IMR-90 (cell line): ENCODE measurements around the gene TAF1B. TPM values are rescaled to one million over a fixed set of nuclear protein-coding genes. Genes with fewer than 3 reads are reported as not detected.

ENCODE experiments used
- ATAC-seq: fragments of 200-7000 bp; cut with Tn5 transposase; 2 replicates; pipeline ENCODE4 v1.9.1; 2020; ENCODE audit warnings: low read depth, mild to moderate bottlenecking, moderate library complexity
- BruUV-seq: library from RNA; stranded (reverse); fragments of 400-500 nt; replicated peaks from 2 replicates; lab custom pipeline; 2021; lab: Mats Ljungman, UMichigan
- CTCF ChIA-PET: fragments of 300-600 bp; formaldehyde crosslinking; extraction: SDS; loops from one replicate; lab custom pipeline; 2021; ENCODE audit warnings: antibody characterized with exemption; lab: Yijun Ruan, JAX
- POLR2A ChIA-PET: fragments of 300-600 bp; sonication (Branson Sonifier 250); formaldehyde crosslinking; loops from one replicate; lab custom pipeline; 2022; ENCODE audit warnings: antibody characterized with exemption; ENCODE audit not compliant: unreplicated experiment; lab: Charles Lee
- DNase-seq: peaks from one replicate; pipeline ENCODE4 v3.0.0; 2013
- H2AFZ ChIP-seq: replicated peaks from 2 replicates; pipeline ENCODE3; 2013; ENCODE audit warnings: low read length, mild to moderate bottlenecking; ENCODE audit not compliant: poor library complexity
- H2AK5ac ChIP-seq: 2 replicates; pipeline ENCODE4 v1.6.1; 2013; ENCODE audit warnings: low read depth, low read length, inconsistent platforms
- H2AK9ac ChIP-seq: replicated peaks from 2 replicates; pipeline ENCODE3; 2013; ENCODE audit warnings: mild to moderate bottlenecking, low read depth, low read length, moderate library complexity; ENCODE audit not compliant: poor library complexity
- H2BK120ac ChIP-seq: 2 replicates; pipeline ENCODE4 v1.6.1; 2013; ENCODE audit warnings: low read depth, low read length, inconsistent platforms
- H2BK15ac ChIP-seq: 3 replicates; pipeline ENCODE4 v1.6.1; 2013; ENCODE audit warnings: low read depth, low read length, inconsistent platforms
- H2BK20ac ChIP-seq: 2 replicates; pipeline ENCODE4 v1.6.1; 2013; ENCODE audit warnings: low read depth, mild to moderate bottlenecking, inconsistent platforms, low read length, moderate library complexity
- H2BK5ac ChIP-seq: 2 replicates; pipeline ENCODE4 v1.6.1; 2013; ENCODE audit warnings: mild to moderate bottlenecking, low read depth, low read length, inconsistent platforms; ENCODE audit not compliant: poor library complexity, severe bottlenecking
- H3K14ac ChIP-seq: replicated peaks from 2 replicates; pipeline ENCODE4 v1.6.1; 2013; ENCODE audit warnings: low read depth, low read length, inconsistent platforms
- H3K18ac ChIP-seq: 2 replicates; pipeline ENCODE4 v1.6.1; 2013; ENCODE audit warnings: low read depth, low read length, control low read depth
- H3K23ac ChIP-seq: 2 replicates; pipeline ENCODE4 v1.6.1; 2013; ENCODE audit warnings: low read depth, low read length, inconsistent platforms
- H3K27ac ChIP-seq: 2 replicates; pipeline ENCODE4 v1.5.1; 2013; ENCODE audit warnings: mild to moderate bottlenecking, control low read depth, low read length; ENCODE audit not compliant: insufficient read depth
- H3K27me3 ChIP-seq: 2 replicates; pipeline ENCODE4 v1.6.1; 2013; ENCODE audit warnings: low read length; ENCODE audit not compliant: control insufficient read depth, insufficient read depth
- H3K36me3 ChIP-seq: 2 replicates; pipeline ENCODE4 v1.6.1; 2013; ENCODE audit warnings: low read length, mixed read lengths; ENCODE audit not compliant: control insufficient read depth, insufficient read depth
- H3K4ac ChIP-seq: 2 replicates; pipeline ENCODE4 v1.6.1; 2013; ENCODE audit warnings: low read depth, low read length, inconsistent platforms
- H3K4me1 ChIP-seq: 2 replicates; pipeline ENCODE4 v1.6.1; 2013; ENCODE audit warnings: low read length, mixed read lengths; ENCODE audit not compliant: control insufficient read depth, insufficient read depth
- H3K4me2 ChIP-seq: 2 replicates; pipeline ENCODE4 v1.6.1; 2013; ENCODE audit warnings: low read depth, mild to moderate bottlenecking, control low read depth, low read length, moderate library complexity
- H3K4me3 ChIP-seq: 2 replicates; pipeline ENCODE4 v1.5.1; 2013; ENCODE audit warnings: low read depth, mild to moderate bottlenecking, control low read depth, low read length, moderate library complexity; ENCODE audit not compliant: insufficient read depth
- H3K56ac ChIP-seq: 2 replicates; pipeline ENCODE4 v1.6.1; 2013; ENCODE audit warnings: low read length, inconsistent platforms; ENCODE audit not compliant: insufficient read depth; ENCODE audit errors: extremely low read depth
- H3K79me1 ChIP-seq, 2 experiments: 2 replicates each; pipeline ENCODE4 v1.6.1; 2013; ENCODE audit warnings: low read length in 2 of 2, inconsistent platforms in 1 of 2, low read depth in 1 of 2
- H3K9ac ChIP-seq: 2 replicates; pipeline ENCODE4 v1.6.1; 2013; ENCODE audit warnings: low read depth, low read length, control low read depth
- H3K9me1 ChIP-seq: 2 replicates; pipeline ENCODE4 v1.6.1; 2013; ENCODE audit warnings: low read length, inconsistent platforms; ENCODE audit not compliant: insufficient read depth
- H3K9me3 ChIP-seq: 2 replicates; pipeline ENCODE4 v1.6.1; 2013; ENCODE audit warnings: low read length; ENCODE audit not compliant: control insufficient read depth, insufficient read depth
- H4K20me1 ChIP-seq: 2 replicates; pipeline ENCODE4 v1.6.1; 2013; ENCODE audit warnings: low read length, inconsistent platforms; ENCODE audit not compliant: insufficient read depth
- H4K5ac ChIP-seq: 2 replicates; pipeline ENCODE4 v1.6.1; 2013; ENCODE audit warnings: mild to moderate bottlenecking, low read depth, low read length, control low read depth
- H4K8ac ChIP-seq, 2 experiments: 2 replicates each; pipeline ENCODE4 v1.6.1; 2013; ENCODE audit warnings: low read depth in 2 of 2, low read length in 2 of 2, control low read depth in 1 of 2, inconsistent platforms in 1 of 2
- H4K91ac ChIP-seq: 2 replicates; pipeline ENCODE4 v1.6.1; 2013; ENCODE audit warnings: low read depth, low read length, inconsistent platforms; ENCODE audit not compliant: insufficient read depth
- BHLHE40 ChIP-seq: fragments of 150-350 bp; IDR thresholded peaks from 2 replicates; pipeline ENCODE4 v1.6.1; 2016; ENCODE audit warnings: mild to moderate bottlenecking, low read depth, low read length
- CEBPB ChIP-seq: IDR thresholded peaks from 2 replicates; pipeline ENCODE4 v1.6.1; 2012; ENCODE audit warnings: low read depth, low read length, improper control_type of control experiment
- CHD1 ChIP-seq: IDR thresholded peaks from 2 replicates; pipeline ENCODE4 v1.6.1; 2012; ENCODE audit warnings: low read depth, low read length, improper control_type of control experiment
- FOS ChIP-seq: fragments of 150-350 bp; IDR thresholded peaks from 2 replicates; pipeline ENCODE4 v1.6.1; 2016; ENCODE audit warnings: low read depth, low read length
- MAFK ChIP-seq: IDR thresholded peaks from 2 replicates; pipeline ENCODE4 v1.6.1; 2012; ENCODE audit warnings: low read depth, low read length, improper control_type of control experiment
- MAZ ChIP-seq: IDR thresholded peaks from 2 replicates; pipeline ENCODE4 v1.6.1; 2012; ENCODE audit warnings: low read depth, mild to moderate bottlenecking, low read length, improper control_type of control experiment, moderate library complexity, borderline replicate concordance
- MXI1 ChIP-seq: IDR thresholded peaks from 2 replicates; pipeline ENCODE4 v1.6.1; 2012; ENCODE audit warnings: low read depth, mild to moderate bottlenecking, low read length, moderate library complexity, borderline replicate concordance
- NFE2L2 ChIP-seq: fragments of 150-350 bp; IDR thresholded peaks from 2 replicates; pipeline ENCODE4 v1.6.1; 2016; ENCODE audit warnings: low read depth, mild to moderate bottlenecking, low read length
- RAD21 ChIP-seq: IDR thresholded peaks from 2 replicates; pipeline ENCODE4 v1.6.1; 2012; ENCODE audit warnings: low read length, improper control_type of control experiment
- RCOR1 ChIP-seq: IDR thresholded peaks from 2 replicates; pipeline ENCODE4 v1.6.1; 2012; ENCODE audit warnings: mild to moderate bottlenecking, low read length, improper control_type of control experiment; ENCODE audit not compliant: insufficient replicate concordance
- RFX5 ChIP-seq: IDR thresholded peaks from 2 replicates; pipeline ENCODE4 v1.8.0; 2012; ENCODE audit warnings: low read depth, mild to moderate bottlenecking, low read length, moderate library complexity
- SMC3 ChIP-seq: fragments of 150-350 bp; IDR thresholded peaks from 2 replicates; pipeline ENCODE4 v1.6.1; 2016; ENCODE audit warnings: low read depth, mild to moderate bottlenecking, antibody characterized with exemption, low read length, moderate library complexity
- WGBS, 2 experiments: methylation state at CpG; one replicate each; pipeline versions ENCODE4 v1.1.5 to v1.1.7; 2013; ENCODE audit warnings: missing lambda C conversion rate in 2 of 2; ENCODE audit not compliant: insufficient read length in 1 of 2; ENCODE audit errors: extremely low coverage in 2 of 2; 5-methylcytosine and 5-hydroxymethylcytosine counted together
- dilution Hi-C: fragments of 300-500 bp; cut with HindIII; formaldehyde crosslinking; loops from one replicate; pipeline ENCODE4 v1.14.3; 2018; ENCODE audit warnings: low sequenced_read_pairs; ENCODE audit not compliant: unreplicated experiment
- in situ Hi-C: fragments of 300-500 bp; cut with MboI; formaldehyde crosslinking; loops from 3 replicates; pipeline ENCODE4 v1.14.3; 2019; ENCODE audit warnings: low sequenced_read_pairs, inconsistent platforms, mixed read lengths
- intact Hi-C: fragments of 100-400 bp; cut with micrococcal nuclease; formaldehyde crosslinking; loops from 2 replicates; pipeline ENCODE4 v1.10.0; 2022
- polyA plus RNA-seq, 3 experiments: library from polyadenylated mRNA; depleted of rRNA; stranded (reverse); fragments of >200 nt; gene quantifications; 2 replicates each; pipeline ENCODE4 v1.2.3, GENCODE V29; 2012; ENCODE audit warnings: low replicate concordance in 1 of 3
- total RNA-seq: library from RNA; depleted of rRNA; stranded (reverse); fragments of >200 nt; gene quantifications from 2 replicates; pipeline ENCODE4 v1.2.3, GENCODE V29; 2012
- TF ChIP-seq, protein P1 (sequence below): fragments of 150-350 bp; IDR thresholded peaks from 2 replicates; pipeline ENCODE4 v1.6.1; 2017; ENCODE audit warnings: mild to moderate bottlenecking, antibody characterized with exemption, low read length, low read depth
- TF ChIP-seq, protein P2 (sequence below): fragments of 150-350 bp; IDR thresholded peaks from 2 replicates; pipeline ENCODE4 v1.6.1; 2016; ENCODE audit warnings: low read depth, mild to moderate bottlenecking, low read length, moderate library complexity, borderline replicate concordance
- TF ChIP-seq, protein P3 (sequence below): conservative IDR thresholded peaks from 2 replicates; pipeline ENCODE4 v1.5.1; 2012; ENCODE audit warnings: mild to moderate bottlenecking, low read depth, low read length, improper control_type of control experiment

Gene TAF1B
- total and polyA plus RNA-seq, 2 of the 4 experiments (the other 2 are of a cell fraction): 8.4 to 19.9 TPM

DNA sequence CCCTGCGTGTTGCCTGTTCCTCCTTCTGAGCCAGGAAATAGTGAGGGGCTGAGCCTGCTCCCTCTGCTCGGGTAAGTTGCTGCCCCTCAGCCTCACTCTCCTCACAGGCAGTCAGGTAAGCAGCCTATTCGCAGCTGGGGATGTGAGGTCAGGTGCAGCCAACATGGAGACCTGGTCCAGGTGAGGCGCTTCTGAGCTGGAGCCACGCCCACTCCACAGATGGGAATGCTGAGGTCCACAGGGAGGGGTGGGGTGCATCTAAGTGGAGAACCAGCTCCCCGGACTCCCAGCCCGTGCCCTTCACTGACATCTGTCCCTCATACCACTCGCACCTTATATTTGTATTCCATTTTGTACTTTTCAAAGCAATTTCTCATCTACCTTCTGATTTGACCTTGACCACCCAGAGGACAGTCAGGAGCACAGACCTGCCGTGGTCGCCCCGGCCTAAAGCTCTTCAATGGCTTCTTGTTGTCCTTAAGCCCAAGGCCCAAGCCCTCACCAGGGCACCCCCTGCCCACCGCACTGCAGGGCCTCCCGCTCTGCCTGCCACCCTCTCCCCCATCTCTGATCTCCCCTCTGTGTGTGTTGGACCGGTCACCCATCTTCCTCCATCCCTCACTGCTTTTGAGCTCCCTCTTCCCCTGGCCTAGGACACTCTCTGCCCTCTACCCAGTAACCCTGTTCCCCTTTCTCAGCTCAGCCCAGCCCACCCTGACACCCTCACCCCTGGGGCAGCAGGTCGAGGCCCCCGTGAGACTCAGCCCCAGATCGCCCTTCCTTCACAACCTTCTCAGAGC is 49.2 kb upstream of the TAF1B start:
- Histone ChIP-seq H3K36me3 (no peaks in the 10 kb centered on the region), H3K4me3 (no peak overlapping the region), H3K9ac (no peak overlapping the region), H3K56ac (no peak overlapping the region), H3K14ac (no peak overlapping the region), H2BK120ac (no peak overlapping the region), H2AFZ (no peak overlapping the region), H2AK9ac (peak overlapping the region; percentile 37), H4K8ac (no peak overlapping the region), H4K91ac (no peak overlapping the region), H2AK5ac (no peak overlapping the region), H3K9me1 (no peaks in the 10 kb centered on the region), H3K23ac (no peak overlapping the region), H2BK5ac (no peak overlapping the region), H3K4me1 (no peaks in the 10 kb centered on the region), H4K5ac (no peak overlapping the region), H4K20me1 (no peaks in the 10 kb centered on the region), H3K27me3 (peaks cover 4% of the 10 kb centered on the region; the same call in 1 of the 2 replicates), H3K18ac (no peak overlapping the region), H3K4ac (no peak overlapping the region), H2BK15ac (no peak overlapping the region), H2BK20ac (no peak overlapping the region), H3K4me2 (no peak overlapping the region), H3K27ac (no peak overlapping the region), H3K9me3 (no peaks in the 10 kb centered on the region), H3K79me1 (no peaks in the 10 kb centered on the region)
- no TSS peak for BruUV-seq
- intact Hi-C loops (no loop called here), dilution Hi-C loops (no loop called here), in situ Hi-C loops (no loop called here)
- DNase-seq: no peak
- ATAC-seq: no peak
- WGBS, 2 experiments: 81% methylated on average over 5 of the region's 17 CpGs; no CpG with 5 or more reads in 1 of the 2 experiments
- ChIA-PET CTCF (no interaction called here), POLR2A (interaction anchor here (0.5 kb wide), 1 partner anchor 355 kb away, joined by 3 read pairs; no protein-coding TSS in a partner anchor)
- TF ChIP-seq BHLHE40: no peak
- no peak for TF ChIP-seq RFX5
- no peak for TF ChIP-seq RAD21
- no peak for TF ChIP-seq MAFK
- TF ChIP-seq SMC3: no peak
- TF ChIP-seq, protein P1, sequence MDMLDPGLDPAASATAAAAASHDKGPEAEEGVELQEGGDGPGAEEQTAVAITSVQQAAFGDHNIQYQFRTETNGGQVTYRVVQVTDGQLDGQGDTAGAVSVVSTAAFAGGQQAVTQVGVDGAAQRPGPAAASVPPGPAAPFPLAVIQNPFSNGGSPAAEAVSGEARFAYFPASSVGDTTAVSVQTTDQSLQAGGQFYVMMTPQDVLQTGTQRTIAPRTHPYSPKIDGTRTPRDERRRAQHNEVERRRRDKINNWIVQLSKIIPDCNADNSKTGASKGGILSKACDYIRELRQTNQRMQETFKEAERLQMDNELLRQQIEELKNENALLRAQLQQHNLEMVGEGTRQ: no peak
- no peak for TF ChIP-seq CEBPB
- no peak for TF ChIP-seq MXI1
- no peak for TF ChIP-seq MAZ
- no peak for TF ChIP-seq CHD1
- TF ChIP-seq NFE2L2: no peak
- TF ChIP-seq RCOR1: no peak
- TF ChIP-seq, protein P2, sequence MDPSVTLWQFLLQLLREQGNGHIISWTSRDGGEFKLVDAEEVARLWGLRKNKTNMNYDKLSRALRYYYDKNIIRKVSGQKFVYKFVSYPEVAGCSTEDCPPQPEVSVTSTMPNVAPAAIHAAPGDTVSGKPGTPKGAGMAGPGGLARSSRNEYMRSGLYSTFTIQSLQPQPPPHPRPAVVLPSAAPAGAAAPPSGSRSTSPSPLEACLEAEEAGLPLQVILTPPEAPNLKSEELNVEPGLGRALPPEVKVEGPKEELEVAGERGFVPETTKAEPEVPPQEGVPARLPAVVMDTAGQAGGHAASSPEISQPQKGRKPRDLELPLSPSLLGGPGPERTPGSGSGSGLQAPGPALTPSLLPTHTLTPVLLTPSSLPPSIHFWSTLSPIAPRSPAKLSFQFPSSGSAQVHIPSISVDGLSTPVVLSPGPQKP: no peak
- TF ChIP-seq FOS: no peak
- TF ChIP-seq, protein P3, sequence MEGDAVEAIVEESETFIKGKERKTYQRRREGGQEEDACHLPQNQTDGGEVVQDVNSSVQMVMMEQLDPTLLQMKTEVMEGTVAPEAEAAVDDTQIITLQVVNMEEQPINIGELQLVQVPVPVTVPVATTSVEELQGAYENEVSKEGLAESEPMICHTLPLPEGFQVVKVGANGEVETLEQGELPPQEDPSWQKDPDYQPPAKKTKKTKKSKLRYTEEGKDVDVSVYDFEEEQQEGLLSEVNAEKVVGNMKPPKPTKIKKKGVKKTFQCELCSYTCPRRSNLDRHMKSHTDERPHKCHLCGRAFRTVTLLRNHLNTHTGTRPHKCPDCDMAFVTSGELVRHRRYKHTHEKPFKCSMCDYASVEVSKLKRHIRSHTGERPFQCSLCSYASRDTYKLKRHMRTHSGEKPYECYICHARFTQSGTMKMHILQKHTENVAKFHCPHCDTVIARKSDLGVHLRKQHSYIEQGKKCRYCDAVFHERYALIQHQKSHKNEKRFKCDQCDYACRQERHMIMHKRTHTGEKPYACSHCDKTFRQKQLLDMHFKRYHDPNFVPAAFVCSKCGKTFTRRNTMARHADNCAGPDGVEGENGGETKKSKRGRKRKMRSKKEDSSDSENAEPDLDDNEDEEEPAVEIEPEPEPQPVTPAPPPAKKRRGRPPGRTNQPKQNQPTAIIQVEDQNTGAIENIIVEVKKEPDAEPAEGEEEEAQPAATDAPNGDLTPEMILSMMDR: no peak
